Colonic mucosa (tissue), 4 donors: Measurements from ENCODE around the gene MID2. TPM values are rescaled to one million over a fixed set of nuclear protein-coding genes. Genes with fewer than 3 reads are reported as not detected.
"Not testable (repeated sequence)": the region's sequence is repeated elsewhere in the genome, so short reads cannot be mapped to it uniquely, and the experiment has no call there.

ENCODE experiments used
- DNase-seq: peaks from one replicate; pipeline ENCODE4 v3.0.0-alpha.2; 2020
- H3K27ac ChIP-seq: fragments of 200-600 bp; one replicate; pipeline ENCODE4 v1.8.0; 2021
- H3K27me3 ChIP-seq: fragments of 200-600 bp; one replicate; pipeline ENCODE4 v1.8.0; 2021
- H3K36me3 ChIP-seq: fragments of 200-600 bp; one replicate; pipeline ENCODE4 v1.8.0; 2021
- H3K4me1 ChIP-seq: fragments of 200-600 bp; one replicate; pipeline ENCODE4 v1.8.0; 2021; ENCODE audit warnings: mild to moderate bottlenecking
- H3K4me3 ChIP-seq: fragments of 200-600 bp; one replicate; pipeline ENCODE4 v1.8.0; 2021
- H3K9ac ChIP-seq, 2 donors: one replicate each; pipeline ENCODE4 v1.7.0; 2013; ENCODE audit warnings: control low read depth in 2 of 2, low read depth in 2 of 2, low read length in 2 of 2
- H3K9me3 ChIP-seq: fragments of 200-600 bp; one replicate; pipeline ENCODE4 v1.8.0; 2021
- intact Hi-C: fragments of 100-400 bp; cut with DNase I; formaldehyde crosslinking; loops from one replicate; pipeline ENCODE4 v1.14.1; 2022
- total RNA-seq, 2 donors: library from RNA; stranded (reverse); fragmentation: NEBNext Ultra II Directional in 1 of 2; extraction: Animal tissue kit (Norgen Biotek cat#: 25700) in 1 of 2; gene quantifications; one replicate each; pipeline ENCODE4 v1.2.1, GENCODE V29; 2021
- TF ChIP-seq, protein P1 (sequence below): fragments of 200-600 bp; IDR thresholded peaks from one replicate; pipeline ENCODE4 v1.8.0; 2022; ENCODE audit warnings: antibody characterized with exemption, mild to moderate bottlenecking
- donor health status: healthy.
- donor health status: DM: no; HTN: no; CAD: no.
- donor health status: DM: no; HTN: no; CAD: no.

MID2 gene
- total RNA-seq, 2 donors from 2014 or later = 5.4 to 6.3 TPM

- intact Hi-C loops = no loop called here
- TF ChIP-seq, protein P1, sequence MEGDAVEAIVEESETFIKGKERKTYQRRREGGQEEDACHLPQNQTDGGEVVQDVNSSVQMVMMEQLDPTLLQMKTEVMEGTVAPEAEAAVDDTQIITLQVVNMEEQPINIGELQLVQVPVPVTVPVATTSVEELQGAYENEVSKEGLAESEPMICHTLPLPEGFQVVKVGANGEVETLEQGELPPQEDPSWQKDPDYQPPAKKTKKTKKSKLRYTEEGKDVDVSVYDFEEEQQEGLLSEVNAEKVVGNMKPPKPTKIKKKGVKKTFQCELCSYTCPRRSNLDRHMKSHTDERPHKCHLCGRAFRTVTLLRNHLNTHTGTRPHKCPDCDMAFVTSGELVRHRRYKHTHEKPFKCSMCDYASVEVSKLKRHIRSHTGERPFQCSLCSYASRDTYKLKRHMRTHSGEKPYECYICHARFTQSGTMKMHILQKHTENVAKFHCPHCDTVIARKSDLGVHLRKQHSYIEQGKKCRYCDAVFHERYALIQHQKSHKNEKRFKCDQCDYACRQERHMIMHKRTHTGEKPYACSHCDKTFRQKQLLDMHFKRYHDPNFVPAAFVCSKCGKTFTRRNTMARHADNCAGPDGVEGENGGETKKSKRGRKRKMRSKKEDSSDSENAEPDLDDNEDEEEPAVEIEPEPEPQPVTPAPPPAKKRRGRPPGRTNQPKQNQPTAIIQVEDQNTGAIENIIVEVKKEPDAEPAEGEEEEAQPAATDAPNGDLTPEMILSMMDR = no peak
These were observed 20.0 kb downstream of the MID2 start for GRCh38 chrX:107845625-107846024.

DNA sequence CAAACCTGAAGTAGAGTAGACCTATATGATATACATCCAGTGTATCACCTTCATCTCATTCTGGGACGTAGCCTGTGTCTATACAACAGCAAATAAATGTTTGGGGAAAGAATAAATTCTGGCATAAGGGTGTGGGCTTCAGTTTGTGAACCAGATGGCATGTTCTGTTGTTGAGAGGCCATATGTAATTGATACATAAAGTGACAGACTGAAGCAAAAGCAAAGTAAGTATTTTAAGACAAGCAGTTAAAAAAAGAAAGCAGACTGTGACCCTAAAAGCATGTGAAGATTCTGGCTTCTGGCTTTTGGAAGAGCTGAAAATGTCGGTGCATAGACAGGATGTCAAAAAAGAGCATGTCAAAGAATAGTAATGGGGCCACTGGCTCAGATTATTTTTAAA lies 22.9 kb downstream of the MID2 start:
- H3K9me3 ChIP-seq = no peaks in the 10 kb centered on the region
- intact Hi-C loops = no loop called here
- H3K27ac ChIP-seq = no peak overlapping the region
- no peaks in the 10 kb centered on the region for H3K4me1 ChIP-seq
- TF ChIP-seq, protein P1 = no peak
- no peak for DNase-seq
- no peaks in the 10 kb centered on the region for H3K36me3 ChIP-seq
- no peak overlapping the region for H3K9ac ChIP-seq
- H3K27me3 ChIP-seq = no peaks in the 10 kb centered on the region
- no peak overlapping the region for H3K4me3 ChIP-seq

More at GRCh38 chrX:107845625-107846024, 20.0 kb downstream of the MID2 start:
- H3K36me3 ChIP-seq = no peaks in the 10 kb centered on the region
- H3K9me3 ChIP-seq = no peaks in the 10 kb centered on the region
- no peaks in the 10 kb centered on the region for H3K27me3 ChIP-seq
- no peak overlapping the region for H3K9ac ChIP-seq
- H3K4me3 ChIP-seq = no peak overlapping the region
- H3K4me1 ChIP-seq = no peaks in the 10 kb centered on the region
- DNase-seq = no peak
- H3K27ac ChIP-seq = no peak overlapping the region

DNA sequence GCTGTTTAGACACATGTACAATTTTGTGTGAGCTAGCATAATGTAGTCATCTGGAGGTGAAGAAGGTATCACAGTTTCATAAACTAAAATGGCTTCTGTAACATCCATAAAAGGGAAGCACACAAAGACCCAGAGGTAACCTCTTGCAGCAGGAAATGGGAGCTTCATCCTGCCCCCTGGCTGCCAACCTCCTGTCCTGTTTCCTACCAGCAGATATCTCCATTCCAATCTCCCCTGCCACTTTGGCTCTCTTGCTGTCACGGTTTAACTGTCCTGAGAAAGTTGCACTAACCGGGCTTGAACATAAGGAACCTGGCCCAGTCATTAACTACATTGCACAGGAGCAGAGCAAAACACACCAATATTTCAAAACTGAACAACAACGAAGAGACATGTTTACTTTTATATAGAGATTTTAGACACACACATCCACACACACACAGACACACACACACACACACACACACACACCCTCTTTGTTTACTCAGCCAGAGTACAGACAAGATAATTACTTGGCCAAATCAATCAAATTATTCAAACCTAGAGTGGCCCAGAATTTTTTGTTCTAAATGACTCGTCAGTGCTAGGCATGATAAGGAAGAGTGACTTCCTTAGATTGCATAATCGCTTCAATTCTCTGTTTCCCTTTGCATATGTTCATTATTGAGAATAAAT lies 24.2 kb downstream of the MID2 start:
- no peaks in the 10 kb centered on the region for H3K4me1 ChIP-seq
- intact Hi-C loops = no loop called here
- H3K9me3 ChIP-seq = no peaks in the 10 kb centered on the region
- no peaks in the 10 kb centered on the region for H3K27me3 ChIP-seq
- H3K36me3 ChIP-seq = no peaks in the 10 kb centered on the region
- no peak overlapping the region for H3K4me3 ChIP-seq
- DNase-seq = no peak
- no peak overlapping the region for H3K9ac ChIP-seq
- H3K27ac ChIP-seq = no peak overlapping the region
- TF ChIP-seq, protein P1 = no peak

DNA sequence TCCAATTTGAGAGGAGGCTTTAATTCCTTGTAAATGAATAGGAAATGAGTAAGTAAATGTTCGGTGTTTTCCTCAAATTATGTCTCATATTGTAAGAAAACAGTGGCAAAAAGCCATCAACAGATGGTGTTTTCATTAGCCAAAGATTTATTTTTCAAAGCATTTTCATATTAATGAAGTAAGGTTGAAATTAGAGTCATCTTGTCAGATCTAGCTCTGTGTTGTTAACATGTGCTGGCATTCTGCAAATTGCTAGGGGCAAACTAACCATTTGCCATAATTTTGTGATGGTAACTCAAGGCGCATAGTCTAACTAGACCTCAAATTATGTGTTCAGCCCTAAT lies 24.7 kb downstream of the MID2 start:
- H3K27ac ChIP-seq = no peak overlapping the region
- H3K4me3 ChIP-seq = no peak overlapping the region
- H3K9ac ChIP-seq = no peak overlapping the region
- H3K36me3 ChIP-seq = no peaks in the 10 kb centered on the region
- no peaks in the 10 kb centered on the region for H3K27me3 ChIP-seq
- no peaks in the 10 kb centered on the region for H3K9me3 ChIP-seq
- TF ChIP-seq, protein P1 = no peak
- intact Hi-C loops = no loop called here
- no peak for DNase-seq
- H3K4me1 ChIP-seq = no peaks in the 10 kb centered on the region

DNA sequence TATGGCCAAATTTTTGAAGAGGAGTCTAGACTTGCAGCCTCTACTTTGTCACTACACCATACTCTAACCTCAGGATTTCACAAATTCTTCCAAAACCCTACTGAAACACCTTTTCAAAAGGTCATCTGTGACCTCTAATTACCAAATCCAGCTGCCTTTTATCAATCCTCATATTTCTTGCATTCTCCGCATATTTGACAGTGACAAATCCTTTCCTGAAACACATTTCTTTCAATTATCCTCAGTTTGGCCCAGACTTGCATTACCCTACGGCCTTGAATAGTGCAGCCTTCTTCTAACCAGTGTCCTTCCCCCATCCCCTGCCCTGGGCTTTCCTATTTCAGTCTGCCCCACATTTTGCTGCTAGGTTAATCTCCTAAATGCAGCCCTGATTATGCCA lies 25.5 kb downstream of the MID2 start:
- H3K9ac ChIP-seq = no peak overlapping the region

DNA sequence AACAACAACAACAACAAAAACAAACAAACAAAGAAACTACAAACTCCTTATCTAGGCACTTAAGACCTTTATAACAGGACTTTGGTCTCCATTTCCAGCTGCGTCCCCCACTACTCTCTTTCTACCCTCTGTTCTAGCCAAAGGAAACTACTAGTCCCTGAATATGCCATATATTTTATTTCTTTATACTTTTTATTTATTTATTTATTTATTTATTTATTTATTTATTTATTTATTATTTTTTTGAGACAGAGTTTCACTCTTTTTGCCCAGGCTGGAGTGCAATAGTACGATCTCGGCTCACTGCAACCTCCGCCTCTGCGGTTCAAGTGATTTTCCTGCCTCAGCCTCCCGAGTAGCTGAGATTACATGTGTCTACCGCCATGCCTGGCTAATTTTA lies 26.0 kb downstream of the MID2 start:
- H3K9ac ChIP-seq, H3K27me3 ChIP-seq, intact Hi-C loops, H3K9me3 ChIP-seq, H3K4me3 ChIP-seq, H3K27ac ChIP-seq, DNase-seq, H3K4me1 ChIP-seq, H3K36me3 ChIP-seq: not testable (repeated sequence)

More for the DNA sequence above, 25.5 kb downstream of the MID2 start:
- Histone ChIP-seq H3K4me1 (no peaks in the 10 kb centered on the region), H3K27ac (no peak overlapping the region), H3K9me3 (no peaks in the 10 kb centered on the region), H3K27me3 (no peaks in the 10 kb centered on the region), H3K4me3 (no peak overlapping the region), H3K36me3 (no peaks in the 10 kb centered on the region)
- no peak for DNase-seq
- intact Hi-C loops = no loop called here
- TF ChIP-seq, protein P1 = no peak
